HepG2 (cell line): ENCODE results near the gene NELL2. TPM values are rescaled to one million over a fixed set of nuclear protein-coding genes. Genes with fewer than 3 reads are reported as not detected.
"Not testable (repeated sequence)": the region's sequence is repeated elsewhere in the genome, so short reads cannot be mapped to it uniquely, and the experiment has no call there.

Experiments
- ATAC-seq: fragments of 200-7000 bp; cut with Tn5 transposase; 3 replicates; pipeline ENCODE4 v1.9.1; 2020; ENCODE audit warnings: mild to moderate bottlenecking, moderate library complexity
- BruUV-seq: library from RNA; stranded (reverse); fragments of 400-500 nt; replicated peaks from 2 replicates; lab custom pipeline; 2021; lab: Mats Ljungman, UMichigan
- CTCF ChIA-PET: fragments of 300-600 bp; formaldehyde crosslinking; extraction: SDS; loops from one replicate; lab custom pipeline; 2021; ENCODE audit warnings: low total read pairs, inconsistent platforms, low intra/inter-chr PET ratio; lab: Yijun Ruan, JAX
- POLR2A ChIA-PET: fragments of 350-600 bp; sonication (Branson Sonifier 250); formaldehyde crosslinking; loops from one replicate; lab custom pipeline; 2020; ENCODE audit warnings: antibody characterized with exemption, inconsistent platforms; lab: Yijun Ruan, JAX
- DNase-seq: peaks from one replicate; pipeline ENCODE4 v3.0.0-alpha.2; 2015; ENCODE audit warnings: low spot score
- FAIRE-seq: peaks from 3 replicates; lab custom pipeline; 2011; peaks lifted over from hg19 to GRCh38; lab: Jason Lieb, UNC
- H2AFZ ChIP-seq: one replicate; pipeline ENCODE4 v1.6.1; 2011; ENCODE audit warnings: low read length, inconsistent platforms
- H3K27ac ChIP-seq: fragments of 300-600 bp; 3 replicates; pipeline ENCODE4 v1.8.0; 2011; ENCODE audit warnings: mixed run types, mild to moderate bottlenecking, mixed read lengths, low read length, inconsistent platforms; ENCODE audit not compliant: insufficient read depth; ENCODE audit errors: extremely low read length
- H3K27me3 ChIP-seq, 2 experiments: fragments of 200-600 bp in 1 of 2; 2 replicates in 1 of 2; 3 replicates in 1 of 2; pipeline versions ENCODE4 v1.6.0 to v1.8.0; 2011; ENCODE audit warnings: low read length in 2 of 2, mild to moderate bottlenecking in 2 of 2, moderate library complexity in 2 of 2, inconsistent platforms in 1 of 2; ENCODE audit not compliant: insufficient read depth in 2 of 2, control insufficient read depth in 1 of 2
- H3K36me3 ChIP-seq, 2 experiments: fragments of 200-600 bp in 1 of 2; replicated peaks in 1 of 2; 2 replicates in 1 of 2; 3 replicates in 1 of 2; pipeline versions ENCODE4 v1.5.1 to v1.8.0; 2011; ENCODE audit warnings: low read length in 2 of 2, inconsistent platforms in 1 of 2; ENCODE audit not compliant: insufficient read depth in 2 of 2, control insufficient read depth in 1 of 2
- H3K4me1 ChIP-seq: 2 replicates; pipeline ENCODE4 v1.5.1; 2012; ENCODE audit warnings: low read length, inconsistent platforms; ENCODE audit not compliant: insufficient read depth
- H3K4me2 ChIP-seq: 2 replicates; pipeline ENCODE4 v1.6.0; 2011; ENCODE audit warnings: low read depth, low read length, inconsistent platforms
- H3K4me3 ChIP-seq, 3 experiments: fragments of 200-600 bp in 1 of 3; sonication (generic), shearing (Covaris generic) in 1 of 3; replicated peaks in 1 of 3; 2 replicates each; pipeline ENCODE4 v1.5.1; 2011 to 2016; ENCODE audit warnings: low read length in 3 of 3, inconsistent platforms in 2 of 3, low read depth in 2 of 3, mild to moderate bottlenecking in 2 of 3, control low read depth in 1 of 3, mixed read lengths in 1 of 3; ENCODE audit not compliant: insufficient read depth in 1 of 3
- H3K79me2 ChIP-seq: one replicate; pipeline ENCODE4 v1.6.1; 2011; ENCODE audit warnings: low read length, inconsistent platforms; ENCODE audit not compliant: insufficient read depth
- H3K9ac ChIP-seq: 2 replicates; pipeline ENCODE4 v1.6.0; 2011; ENCODE audit warnings: mild to moderate bottlenecking, low read depth, low read length, inconsistent platforms; ENCODE audit not compliant: insufficient read depth
- H3K9me3 ChIP-seq: 2 replicates; pipeline ENCODE4 v1.5.1; 2012; ENCODE audit warnings: mild to moderate bottlenecking, low read length
- H4K20me1 ChIP-seq: 2 replicates; pipeline ENCODE4 v1.6.0; 2011; ENCODE audit warnings: inconsistent platforms, mild to moderate bottlenecking, low read length, moderate library complexity; ENCODE audit not compliant: insufficient read depth
- BRCA1 ChIP-seq: sonication (generic); formaldehyde crosslinking; IDR thresholded peaks from 2 replicates; pipeline ENCODE4 v1.4.0; 2020; ENCODE audit warnings: missing genetic modification reagents
- FOXO1 ChIP-seq: sonication (generic); formaldehyde crosslinking; IDR thresholded peaks from 2 replicates; pipeline ENCODE4 v1.4.0; 2020; ENCODE audit warnings: missing genetic modification reagents
- ZNF382 ChIP-seq: sonication (generic); formaldehyde crosslinking; IDR thresholded peaks from 2 replicates; pipeline ENCODE4 v1.5.0; 2020; ENCODE audit warnings: missing genetic modification reagents, mild to moderate bottlenecking, borderline replicate concordance
- ZNF501 ChIP-seq: sonication (generic); formaldehyde crosslinking; IDR thresholded peaks from 2 replicates; pipeline ENCODE4 v1.5.1; 2020; ENCODE audit warnings: mild to moderate bottlenecking, moderate library complexity, missing genetic modification reagents
- ZNF567 ChIP-seq: sonication (generic); formaldehyde crosslinking; IDR thresholded peaks from 2 replicates; pipeline ENCODE4 v1.8.1; 2023; ENCODE audit warnings: mild to moderate bottlenecking, missing genetic modification reagents, borderline replicate concordance
- ZNF766 ChIP-seq: sonication (generic); formaldehyde crosslinking; IDR thresholded peaks from 2 replicates; pipeline ENCODE4 v1.5.0; 2020; ENCODE audit warnings: missing genetic modification reagents, borderline replicate concordance
- WGBS: methylation state at CpG from one replicate; pipeline ENCODE4 v1.1.6; 2017; ENCODE audit warnings: low lambda C conversion rate; 5-methylcytosine and 5-hydroxymethylcytosine counted together
- in situ Hi-C: cut with HindIII; loops from 2 replicates; pipeline ENCODE4 v1.10.0; 2017; ENCODE audit warnings: low pct_unique_long_range_greater_than_20kb; ENCODE audit not compliant: extremely low pct_ligation_motif_present
- intact Hi-C: fragments of 100-400 bp; cut with micrococcal nuclease; formaldehyde crosslinking; loops from one replicate; pipeline ENCODE4 v1.10.0; 2022; ENCODE audit not compliant: unreplicated experiment
- polyA plus RNA-seq, 8 experiments: library from polyadenylated mRNA; depleted of rRNA in 3 of 8; stranded (reverse) in 7 of 8; unstranded in 1 of 8; fragments of >200 nt; fragmentation: Illumina TruSeq in 4 of 8; extraction: Trizol in 4 of 8; gene quantifications; 2 replicates each; pipeline versions ENCODE4 v1.2.1 to v1.2.3, GENCODE V29; 2011 to 2016; ENCODE audit warnings: low read depth in 4 of 8, missing spikeins in 1 of 8, mixed read lengths in 1 of 8; ENCODE audit not compliant: insufficient read depth in 1 of 8
- total RNA-seq, 5 experiments: library from RNA; depleted of rRNA; stranded (reverse); fragments of >200 nt; fragmentation: Illumina TruSeq; extraction: Trizol; gene quantifications; 2 replicates each; pipeline ENCODE4 v1.2.3, GENCODE V29; 2016; ENCODE audit warnings: low read depth in 1 of 5
- TF ChIP-seq, protein P1 (sequence below): sonication (generic); formaldehyde crosslinking; IDR thresholded peaks from 2 replicates; pipeline ENCODE4 v1.5.0; 2020; ENCODE audit warnings: mild to moderate bottlenecking, missing genetic modification reagents

Gene NELL2
- total and polyA plus RNA-seq, 2 of the 13 experiments (the other 11 are each of a cell fraction or from before 2014, with no cell fraction given) = 0.11 TPM; not detected in 1

DNA sequence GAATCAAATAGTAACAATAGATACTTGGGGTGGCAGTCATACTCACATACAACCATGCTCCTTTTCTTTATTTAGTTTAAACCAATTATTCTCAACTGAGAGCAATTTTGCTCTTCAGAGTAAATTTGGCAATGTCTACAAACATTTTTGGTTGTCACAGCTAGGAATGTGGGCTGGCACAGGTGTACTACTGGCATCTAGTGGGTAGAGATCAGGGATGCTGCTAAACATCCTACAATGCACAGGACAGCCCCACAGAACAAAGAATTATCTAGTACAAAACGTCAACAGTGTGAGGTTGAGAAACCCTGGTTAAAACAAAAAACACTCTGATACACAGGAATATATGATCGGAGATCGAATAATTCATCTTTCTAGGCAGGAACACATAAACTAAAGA, 186.5 kb downstream of the NELL2 start:
- POLR2A ChIA-PET = no interaction called here
- Histone ChIP-seq H3K9me3 (no peaks in the 10 kb centered on the region), H3K4me2 (no peak overlapping the region), H2AFZ (no peak overlapping the region), H3K27ac (no peak overlapping the region), H3K27me3 (no peaks in the 10 kb centered on the region), H3K9ac (no peak overlapping the region), H3K4me1 (no peaks in the 10 kb centered on the region), H3K4me3 (no peak overlapping the region), H3K79me2 (no peaks in the 10 kb centered on the region), H4K20me1 (no peaks in the 10 kb centered on the region), H3K36me3 (no peaks in the 10 kb centered on the region)
- FAIRE-seq = no peak
- TF ChIP-seq, protein P1, sequence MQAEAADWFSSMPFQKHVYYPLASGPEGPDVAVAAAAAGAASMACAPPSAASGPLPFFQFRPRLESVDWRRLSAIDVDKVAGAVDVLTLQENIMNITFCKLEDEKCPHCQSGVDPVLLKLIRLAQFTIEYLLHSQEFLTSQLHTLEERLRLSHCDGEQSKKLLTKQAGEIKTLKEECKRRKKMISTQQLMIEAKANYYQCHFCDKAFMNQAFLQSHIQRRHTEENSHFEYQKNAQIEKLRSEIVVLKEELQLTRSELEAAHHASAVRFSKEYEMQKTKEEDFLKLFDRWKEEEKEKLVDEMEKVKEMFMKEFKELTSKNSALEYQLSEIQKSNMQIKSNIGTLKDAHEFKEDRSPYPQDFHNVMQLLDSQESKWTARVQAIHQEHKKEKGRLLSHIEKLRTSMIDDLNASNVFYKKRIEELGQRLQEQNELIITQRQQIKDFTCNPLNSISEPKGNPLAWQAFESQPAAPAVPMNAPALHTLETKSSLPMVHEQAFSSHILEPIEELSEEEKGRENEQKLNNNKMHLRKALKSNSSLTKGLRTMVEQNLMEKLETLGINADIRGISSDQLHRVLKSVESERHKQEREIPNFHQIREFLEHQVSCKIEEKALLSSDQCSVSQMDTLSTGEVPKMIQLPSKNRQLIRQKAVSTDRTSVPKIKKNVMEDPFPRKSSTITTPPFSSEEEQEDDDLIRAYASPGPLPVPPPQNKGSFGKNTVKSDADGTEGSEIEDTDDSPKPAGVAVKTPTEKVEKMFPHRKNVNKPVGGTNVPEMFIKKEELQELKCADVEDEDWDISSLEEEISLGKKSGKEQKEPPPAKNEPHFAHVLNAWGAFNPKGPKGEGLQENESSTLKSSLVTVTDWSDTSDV (CRISPR knock-in tag) = no peak
- TF ChIP-seq ZNF567 (CRISPR knock-in tag) (no peak), FOXO1 (CRISPR knock-in tag) (no peak), ZNF766 (CRISPR knock-in tag) (no peak), ZNF382 (CRISPR knock-in tag) (no peak), ZNF501 (CRISPR knock-in tag) (no peak), BRCA1 (CRISPR knock-in tag) (no peak)
- in situ Hi-C loops (no loop called here), intact Hi-C loops (no loop called here)
- CTCF ChIA-PET = no interaction called here
- ATAC-seq = no peak
- WGBS = 1% methylated on average over 3 of the region's 3 CpGs
- no TSS peak for BruUV-seq
- DNase-seq = no peak

DNA sequence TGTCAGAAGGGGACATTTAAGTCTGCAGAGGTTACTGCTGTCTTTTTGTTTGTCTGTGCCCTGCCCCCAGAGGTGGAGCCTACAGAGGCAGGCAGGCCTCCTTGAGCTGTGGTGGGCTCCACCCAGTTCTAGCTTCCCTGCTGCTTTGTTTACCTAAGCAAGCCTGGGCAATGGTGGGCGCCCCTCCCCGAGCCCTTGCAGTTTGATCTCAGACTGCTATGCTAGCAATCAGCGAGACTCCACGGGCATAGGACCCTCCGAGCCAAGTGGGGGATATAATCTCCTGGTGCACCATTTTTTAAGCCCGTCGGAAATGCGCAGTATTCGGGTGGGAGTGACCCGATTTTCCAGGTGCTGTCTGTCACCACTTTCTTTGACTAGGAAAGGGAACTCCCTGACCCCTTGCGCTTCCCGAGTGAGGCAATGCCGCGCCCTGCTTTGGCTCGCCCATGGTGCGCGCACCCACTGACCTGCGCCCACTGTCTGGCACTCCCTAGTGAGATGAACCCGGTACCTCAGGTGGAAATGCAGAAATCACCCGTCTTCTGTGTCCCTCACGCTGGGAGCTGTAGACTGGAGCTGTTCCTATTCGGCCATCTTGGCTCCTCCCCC, 189.2 kb downstream of the NELL2 start:
- H3K36me3 ChIP-seq, H3K9me3 ChIP-seq, H4K20me1 ChIP-seq, ATAC-seq, in situ Hi-C loops, H3K79me2 ChIP-seq, POLR2A ChIA-PET, H2AFZ ChIP-seq, FAIRE-seq, H3K4me2 ChIP-seq, H3K27me3 ChIP-seq, H3K4me3 ChIP-seq, intact Hi-C loops, BruUV-seq, DNase-seq, H3K9ac ChIP-seq, H3K27ac ChIP-seq, H3K4me1 ChIP-seq, CTCF ChIA-PET: not testable (repeated sequence)
- WGBS = 50% methylated on average over 21 of the region's 22 CpGs
